NCI-H2227 (cell line): ENCODE measurements around the gene PYCR2.
A peak's percentile ranks its signal among the peaks of the same experiment; 100 is the strongest.

ENCODE experiments used
- DNase-seq: peaks from one replicate; lab custom pipeline; 2025; ENCODE audit not compliant: unreplicated experiment; lab: John Stamatoyannopoulos, UW

The PYCR2 gene

DNA sequence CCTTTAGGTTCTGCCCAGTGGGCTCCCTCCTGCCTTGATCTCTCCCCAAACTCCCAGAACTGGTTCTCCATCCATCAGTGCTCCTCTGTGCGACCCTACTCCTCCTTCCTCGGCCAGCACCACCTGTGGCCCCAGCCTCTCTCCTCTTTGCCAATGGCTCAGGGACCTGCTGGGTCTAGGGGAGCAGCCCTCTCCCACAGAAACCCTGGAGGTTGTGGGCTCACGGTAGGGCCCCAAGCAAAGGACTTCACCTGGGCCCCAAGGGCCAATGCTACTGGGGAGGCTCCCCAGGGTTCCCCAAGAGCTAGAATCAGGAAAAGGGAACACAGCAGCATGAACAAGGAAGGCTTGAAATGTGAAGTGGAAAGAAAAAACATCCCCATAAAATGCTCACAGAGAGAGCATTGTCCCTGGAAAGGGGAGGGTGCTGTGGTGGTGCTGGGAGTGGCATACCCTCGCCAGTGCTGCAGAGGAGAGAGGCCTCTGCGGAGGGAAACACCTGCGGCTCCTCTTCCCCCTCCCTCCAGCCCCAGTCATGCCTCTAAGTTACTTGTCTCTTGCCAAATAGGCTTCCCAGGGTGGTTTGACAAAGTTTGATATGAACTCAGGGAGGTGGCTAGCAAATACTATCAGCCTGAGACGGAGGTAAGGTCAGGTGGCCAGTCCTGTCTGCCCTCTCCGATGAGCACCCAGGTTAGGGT is 44.4 kb downstream of the PYCR2 start:
- no peak for DNase-seq

DNA sequence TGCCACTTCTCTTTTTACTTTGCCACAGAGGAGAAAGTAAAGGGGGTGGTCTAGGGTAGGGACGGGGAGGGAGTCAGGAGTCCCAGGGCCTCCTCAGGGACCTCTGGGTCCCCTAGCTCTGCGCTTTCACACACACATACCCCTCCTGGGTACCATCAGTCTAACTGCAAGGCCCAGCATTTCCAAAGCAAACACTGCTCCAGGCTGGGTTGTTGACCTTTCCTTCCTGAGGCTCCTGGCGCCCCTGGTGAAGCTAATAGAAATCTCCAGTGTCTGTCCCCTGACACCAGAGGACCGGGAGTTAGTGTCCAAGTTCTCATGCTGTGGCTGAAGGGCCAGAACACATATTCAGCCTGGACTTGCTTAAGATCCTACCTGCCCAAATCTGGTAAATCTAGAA is 45.8 kb downstream of the PYCR2 start:
- DNase-seq: no peak

DNA sequence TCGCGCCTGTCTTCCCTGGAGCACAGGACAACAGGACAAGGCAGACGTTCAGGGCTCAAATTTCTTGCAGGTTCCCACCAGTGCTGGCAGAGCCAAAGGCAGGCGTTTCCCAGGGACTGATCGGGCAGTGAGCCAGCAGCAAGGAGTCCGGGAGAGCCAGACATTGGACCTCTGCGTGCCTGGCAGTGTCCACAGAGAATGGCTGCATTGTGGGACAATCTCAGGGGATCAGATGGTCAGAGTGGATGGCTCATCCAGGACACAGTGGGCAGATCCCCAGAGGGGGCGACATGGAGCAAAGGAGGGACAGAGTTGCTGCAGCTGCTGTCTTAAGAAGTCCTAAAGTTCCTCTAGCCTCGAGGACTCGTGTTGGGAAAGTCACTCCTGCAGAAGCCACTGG is 46.5 kb downstream of the PYCR2 start:
- DNase-seq: peak; percentile 22

DNA sequence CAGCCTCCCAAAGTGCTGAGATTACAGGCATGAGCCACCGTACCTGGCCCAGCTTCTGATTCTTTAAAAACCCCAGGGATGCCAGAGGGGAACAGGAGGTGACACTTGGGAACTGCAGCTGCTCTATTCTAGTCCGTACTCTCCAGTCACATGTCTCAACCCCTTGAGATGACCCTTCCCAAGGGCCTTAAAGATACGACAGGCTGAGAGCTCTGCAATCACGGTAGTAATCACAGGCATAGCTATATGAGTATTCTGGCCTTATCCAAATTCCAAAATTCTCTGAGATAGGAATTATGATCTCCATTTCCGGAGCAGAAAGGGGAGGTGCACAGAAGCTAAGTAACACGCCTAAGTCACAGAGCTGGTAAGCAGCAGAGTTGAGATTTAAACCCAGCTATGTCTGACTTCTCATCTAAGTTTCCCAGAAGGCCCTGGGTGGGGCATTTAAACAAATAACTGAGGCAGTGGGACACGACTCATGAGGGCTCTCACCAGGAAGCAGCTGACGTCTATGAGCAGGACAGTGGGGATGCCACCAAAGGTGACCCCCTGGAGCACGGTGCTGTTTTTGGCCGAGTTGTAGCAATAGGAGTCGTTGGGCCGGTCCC is 47.0 kb downstream of the PYCR2 start:
- DNase-seq: no peak

DNA sequence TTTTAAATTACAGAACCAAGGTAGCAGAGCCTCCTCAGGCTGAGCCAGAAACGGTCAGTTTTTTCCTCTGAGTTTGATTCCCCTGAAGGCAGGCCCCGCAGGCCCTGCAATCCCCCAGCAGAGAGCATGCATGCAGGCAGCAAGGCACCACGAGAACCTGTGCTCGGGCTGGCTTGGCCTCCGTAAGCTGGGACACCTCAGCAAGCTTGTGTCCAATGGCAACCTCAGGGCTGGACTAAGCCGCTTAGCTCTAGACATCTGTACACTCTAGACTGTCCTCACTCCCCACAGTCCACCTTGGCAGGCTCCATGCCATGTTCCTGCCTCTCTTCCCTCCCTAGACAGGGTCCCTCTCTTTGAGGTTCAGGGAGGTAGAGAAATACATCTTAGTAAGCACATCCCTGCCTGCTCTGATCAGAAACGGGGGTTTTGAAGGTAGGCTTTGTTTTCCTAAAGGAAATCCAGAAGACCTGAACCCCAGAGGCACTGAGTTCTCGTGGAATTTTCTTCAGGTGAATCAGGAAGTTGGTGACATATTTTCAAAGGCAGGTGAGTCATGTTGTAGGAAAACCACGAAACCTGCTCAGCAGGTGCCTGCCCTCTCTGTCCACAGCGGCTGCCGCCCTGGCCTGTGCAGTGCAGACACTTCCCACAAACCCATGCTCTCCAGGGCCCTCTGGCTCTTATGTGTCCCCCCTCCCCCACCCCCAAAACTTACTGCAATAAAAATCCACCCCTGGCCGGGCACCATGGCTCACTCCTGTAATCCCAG is 48.8 kb downstream of the PYCR2 start:
- DNase-seq: no peak

DNA sequence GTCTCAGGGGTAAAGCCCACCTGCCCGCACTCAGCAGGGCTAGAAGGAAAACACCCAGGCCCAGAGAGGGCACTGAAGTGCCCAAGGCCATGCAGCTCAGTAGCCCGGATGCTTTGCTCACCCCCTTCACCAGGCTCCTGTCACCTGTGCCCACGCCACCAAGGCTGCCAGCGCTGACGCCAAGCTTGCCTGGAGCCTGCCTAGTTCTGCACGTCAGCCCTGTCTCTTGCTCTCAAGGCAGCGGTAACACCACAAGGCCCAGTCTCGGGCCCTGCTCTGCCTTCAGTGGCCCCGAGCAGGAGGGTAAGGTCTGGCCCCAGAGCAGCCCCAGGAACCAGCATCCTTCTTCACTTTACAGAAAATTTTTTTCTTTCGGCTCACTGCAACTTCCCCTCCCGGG is 49.6 kb downstream of the PYCR2 start:
- DNase-seq: no peak

DNA sequence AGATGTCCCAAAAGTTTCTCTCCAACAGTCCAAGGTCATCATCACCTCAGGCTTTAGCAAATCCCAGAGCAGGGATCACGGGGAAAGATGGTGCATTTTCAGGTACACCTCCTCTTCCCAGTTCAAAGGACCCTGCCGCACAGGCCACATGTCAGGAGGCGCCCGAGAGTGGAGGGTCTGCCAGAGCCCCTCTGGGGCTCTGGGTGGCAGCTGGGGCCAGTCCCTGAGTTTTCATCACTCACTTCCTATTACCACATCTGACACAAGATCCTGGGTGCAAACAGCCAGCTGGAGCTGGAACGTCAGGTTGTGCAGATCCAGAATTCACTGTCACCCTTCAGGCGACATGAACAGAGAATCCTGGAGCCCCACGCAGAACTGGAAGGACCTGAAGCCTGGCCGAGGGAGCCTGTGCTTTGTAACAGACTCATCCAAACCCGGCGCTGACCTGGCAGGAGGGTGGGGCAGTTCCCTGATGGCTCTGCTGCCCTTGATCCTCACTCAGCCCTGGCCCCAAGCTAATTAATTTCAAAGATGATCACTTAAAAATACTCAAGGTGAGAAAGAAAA is 50.7 kb downstream of the PYCR2 start:
- DNase-seq: no peak

DNA sequence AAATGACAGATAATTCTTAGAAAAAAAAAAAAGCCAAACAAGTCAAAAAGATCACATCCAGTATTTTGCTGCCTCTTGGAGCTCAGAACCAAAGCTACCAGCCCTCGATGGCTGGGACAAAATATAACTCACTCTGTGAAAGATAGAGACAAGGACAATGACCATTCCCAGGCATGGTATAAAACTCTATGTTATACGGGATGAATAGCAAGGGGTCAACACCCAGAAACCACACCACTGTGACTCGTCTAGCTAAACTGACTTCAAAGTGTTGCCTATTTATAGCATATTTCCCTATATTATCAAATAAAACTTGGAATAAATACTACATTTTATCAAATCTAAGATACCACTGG is 52.0 kb downstream of the PYCR2 start:
- DNase-seq: no peak

DNA sequence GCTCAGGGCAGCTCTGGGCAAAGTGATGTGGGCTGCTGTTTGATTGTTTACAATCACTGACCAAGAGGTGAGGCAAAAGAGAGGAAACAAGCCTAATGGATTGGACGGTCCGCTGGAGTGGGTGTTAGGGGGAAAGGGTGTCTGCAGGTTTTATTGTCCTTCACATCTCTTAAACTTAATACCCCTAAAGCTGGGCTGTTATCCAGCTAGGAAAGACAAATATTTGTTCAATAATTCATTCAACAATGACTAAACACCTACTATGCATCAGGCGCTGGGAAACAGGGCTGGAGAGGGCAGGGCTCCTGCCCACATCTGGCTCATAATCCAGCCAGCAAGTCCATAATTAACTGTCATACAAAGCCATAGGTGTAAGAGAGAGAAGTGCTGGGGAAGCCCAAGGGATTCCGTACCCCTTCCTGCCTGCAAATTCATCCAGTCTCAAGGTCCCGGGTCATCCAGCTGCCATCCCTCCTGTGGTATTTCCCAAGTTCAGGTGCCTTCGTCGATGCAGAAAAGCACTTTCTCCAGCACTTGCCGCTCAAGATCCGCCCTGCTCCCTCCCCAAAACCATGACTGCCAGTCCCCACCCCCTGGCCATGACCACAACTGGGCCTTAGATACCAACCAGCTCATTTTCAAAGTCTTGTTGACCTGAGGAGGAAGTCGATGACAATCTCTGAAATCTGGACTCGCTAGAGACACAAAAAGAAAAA is 52.5 kb downstream of the PYCR2 start:
- DNase-seq: no peak

DNA sequence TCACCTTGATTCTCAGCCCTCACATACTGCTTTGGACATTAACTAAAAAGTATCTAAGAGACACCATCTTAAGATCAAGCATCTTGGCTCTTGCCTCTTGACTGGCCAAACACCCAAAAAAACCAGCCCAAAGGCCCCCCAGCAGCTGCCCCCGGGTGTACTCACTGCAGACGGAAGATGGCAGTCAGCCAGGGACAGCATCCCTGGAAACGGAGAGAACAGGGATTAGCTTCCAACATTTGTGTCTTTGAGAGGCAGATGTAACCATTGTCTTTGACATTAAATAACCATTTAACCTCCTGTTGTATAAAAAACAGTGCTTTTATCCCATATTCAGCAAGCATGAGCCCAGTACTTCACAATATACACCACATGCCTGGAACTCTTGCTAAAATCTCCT is 53.1 kb downstream of the PYCR2 start:
- no peak for DNase-seq
